Measurements from ENCODE around the gene USP34. TPM values are rescaled to one million over a fixed set of nuclear protein-coding genes. Genes with fewer than 3 reads are reported as not detected.

USP34 gene
- total and polyA plus RNA-seq, 5 donors from 2014 or later, result 16.6 to 197 (median 17.7) TPM

DNA sequence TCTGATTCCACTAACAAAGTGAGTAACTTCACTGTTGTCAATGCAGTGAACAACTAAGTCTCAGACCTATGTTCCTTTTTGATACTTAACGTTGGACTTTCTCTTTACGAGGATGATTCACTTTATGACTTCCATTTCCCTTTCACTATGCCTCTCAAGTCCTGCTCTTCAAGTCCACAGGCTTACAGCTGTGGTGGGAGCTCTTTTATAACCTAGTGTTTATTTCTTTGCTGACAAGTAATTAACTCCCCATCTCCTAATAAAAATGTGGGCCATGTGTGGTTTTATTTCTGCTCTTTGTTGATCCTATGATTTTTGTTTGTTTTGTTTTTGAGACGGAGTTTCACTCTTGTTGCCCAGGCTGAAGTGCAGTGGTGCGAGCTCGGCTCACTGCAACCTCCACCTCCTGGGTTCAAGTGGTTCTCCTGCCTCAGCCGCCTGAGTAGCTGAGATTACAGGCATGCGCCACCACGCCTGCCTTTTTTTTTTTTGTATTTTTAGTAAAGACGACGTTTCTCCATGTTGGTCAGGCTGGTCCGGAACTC is 142.1 kb downstream of the USP34 start:
- H3K36me3 Mint-ChIP-seq, result peaks cover 37% of the 10 kb centered on the region
- Histone ChIP-seq H3K27ac (ENCODE audit: insufficient read depth, low read length, poor library complexity, severe bottlenecking) (no peak overlapping the region), H3K9me3 (ENCODE audit: control insufficient read depth in 2 of 2, low read length in 2 of 2) (no peaks in the 10 kb centered on the region), H3K27me3 (ENCODE audit: control insufficient read depth, insufficient read depth, low read length) (no peaks in the 10 kb centered on the region), H3K36me3 (ENCODE audit: control insufficient read depth, insufficient read depth, low read length) (peaks cover 37% of the 10 kb centered on the region), H3K4me1 (ENCODE audit: control insufficient read depth, insufficient read depth, low read length, poor library complexity, severe bottlenecking) (peaks cover 12% of the 10 kb centered on the region), H3K4me3 (ENCODE audit: low read depth, low read length) (no peak overlapping the region)
- DNase-seq (peak in 1 of 3 donors; percentile 55), ATAC-seq (ENCODE audit: low read depth in 2 of 2) (peak in 1 of 2 donors; percentile 39)
- no peaks in the 10 kb centered on the region for H3K27me3 Mint-ChIP-seq
- peak overlapping the region in 2 of 3 donors; percentile 36 to 79 for H3K27ac Mint-ChIP-seq
- peaks cover 15 to 40% (median 23%) of the 10 kb centered on the region in 4 donors for H3K4me1 Mint-ChIP-seq
- H3K4me3 Mint-ChIP-seq, result peak overlapping the region in 1 of 4 donors; percentile 62
- no peaks in the 10 kb centered on the region for H3K9me3 Mint-ChIP-seq

DNA sequence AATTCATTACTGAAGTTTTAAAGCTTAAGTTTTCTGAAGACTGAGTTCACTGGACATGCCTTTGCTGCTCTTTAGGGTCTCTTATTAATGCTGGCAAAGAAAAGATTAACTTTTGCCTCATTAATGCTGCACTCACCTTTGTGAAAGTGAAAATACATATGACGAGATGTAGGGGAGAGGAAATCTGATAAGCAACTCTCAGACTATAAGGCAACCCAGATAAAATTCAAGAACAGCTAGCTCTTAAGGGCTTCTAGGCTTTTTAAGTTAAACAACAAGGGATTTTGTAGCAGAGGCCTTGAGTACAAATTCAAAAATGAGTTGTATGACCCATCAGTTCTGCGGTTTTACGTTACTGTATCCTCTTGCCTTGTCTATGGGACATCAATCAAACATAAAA is 143.7 kb downstream of the USP34 start:
- ATAC-seq (ENCODE audit: low read depth in 2 of 2) (peak; percentile 55 to 64), DNase-seq (peak in 2 of 3 donors; percentile 24 to 71)
- peak overlapping the region in 3 of 4 donors; percentile 27 to 56 (median 30) for H3K4me3 Mint-ChIP-seq
- Histone ChIP-seq H3K9me3 (ENCODE audit: control insufficient read depth in 2 of 2, low read length in 2 of 2) (no peaks in the 10 kb centered on the region), H3K27me3 (ENCODE audit: control insufficient read depth, insufficient read depth, low read length) (no peaks in the 10 kb centered on the region), H3K4me1 (ENCODE audit: control insufficient read depth, insufficient read depth, low read length, poor library complexity, severe bottlenecking) (peaks cover 12% of the 10 kb centered on the region), H3K36me3 (ENCODE audit: control insufficient read depth, insufficient read depth, low read length) (peaks cover 38% of the 10 kb centered on the region), H3K4me3 (ENCODE audit: low read depth, low read length) (peak overlapping the region; percentile 68), H3K27ac (ENCODE audit: insufficient read depth, low read length, poor library complexity, severe bottlenecking) (peak overlapping the region; percentile 64)
- H3K36me3 Mint-ChIP-seq, result peaks cover 38% of the 10 kb centered on the region
- H3K4me1 Mint-ChIP-seq, result peaks cover 8 to 40% (median 25%) of the 10 kb centered on the region in 4 donors
- H3K27ac Mint-ChIP-seq, result peak overlapping the region; percentile 77 to 86 (median 79)
- H3K9me3 Mint-ChIP-seq, result no peaks in the 10 kb centered on the region
- H3K27me3 Mint-ChIP-seq, result no peaks in the 10 kb centered on the region

DNA sequence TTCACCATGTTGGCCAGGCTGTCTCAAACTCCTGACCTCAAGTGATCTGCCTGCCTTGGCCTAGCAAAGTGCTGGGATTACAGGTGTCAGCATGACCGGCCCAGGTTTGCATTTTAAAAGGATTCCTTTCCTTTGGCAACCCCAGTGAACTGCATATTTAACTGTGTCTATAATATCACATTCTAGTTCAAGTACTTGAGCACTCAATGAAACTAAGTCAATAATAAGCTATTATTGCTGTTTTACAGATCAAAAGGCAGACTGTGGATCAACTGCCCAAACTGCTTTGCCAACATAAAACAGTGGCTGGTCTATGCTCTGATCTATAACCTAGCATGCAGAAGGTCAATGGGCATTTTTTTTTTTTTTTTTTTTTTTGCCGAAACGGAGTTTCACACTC is 144.5 kb downstream of the USP34 start:
- Mint-ChIP-seq H3K27ac (peak overlapping the region in 1 of 3 donors; percentile 64), H3K4me3 (no peak overlapping the region), H3K36me3 (peaks cover 41% of the 10 kb centered on the region), H3K9me3 (no peaks in the 10 kb centered on the region), H3K4me1 (peaks cover 8 to 40% (median 25%) of the 10 kb centered on the region in 4 donors), H3K27me3 (no peaks in the 10 kb centered on the region)
- no peaks in the 10 kb centered on the region for H3K27me3 ChIP-seq (ENCODE audit: control insufficient read depth, insufficient read depth, low read length)
- no peak overlapping the region for H3K27ac ChIP-seq (ENCODE audit: insufficient read depth, low read length, poor library complexity, severe bottlenecking)
- DNase-seq, result no peak
- H3K4me1 ChIP-seq (ENCODE audit: control insufficient read depth, insufficient read depth, low read length, poor library complexity, severe bottlenecking), result peaks cover 12% of the 10 kb centered on the region
- peaks cover 33% of the 10 kb centered on the region for H3K36me3 ChIP-seq (ENCODE audit: control insufficient read depth, insufficient read depth, low read length)
- no peak overlapping the region for H3K4me3 ChIP-seq (ENCODE audit: low read depth, low read length)
- ATAC-seq (ENCODE audit: low read depth in 2 of 2), result no peak
- H3K9me3 ChIP-seq (ENCODE audit: control insufficient read depth in 2 of 2, low read length in 2 of 2), result no peaks in the 10 kb centered on the region

- Mint-ChIP-seq H3K27ac (no peak overlapping the region), H3K36me3 (peaks cover 25% of the 10 kb centered on the region), H3K9me3 (no peaks in the 10 kb centered on the region), H3K4me3 (peak overlapping the region in 1 of 4 donors; percentile 54), H3K27me3 (no peaks in the 10 kb centered on the region), H3K4me1 (peaks cover 0 to 5% (median 0%) of the 10 kb centered on the region in 4 donors)
- H3K27me3 ChIP-seq (ENCODE audit: control insufficient read depth, insufficient read depth, low read length), result no peaks in the 10 kb centered on the region
- DNase-seq, result no peak
- H3K4me3 ChIP-seq (ENCODE audit: low read depth, low read length), result no peak overlapping the region
- H3K4me1 ChIP-seq (ENCODE audit: control insufficient read depth, insufficient read depth, low read length, poor library complexity, severe bottlenecking), result no peaks in the 10 kb centered on the region
- no peaks in the 10 kb centered on the region for H3K9me3 ChIP-seq (ENCODE audit: control insufficient read depth in 2 of 2, low read length in 2 of 2)
- H3K36me3 ChIP-seq (ENCODE audit: control insufficient read depth, insufficient read depth, low read length), result peaks cover 60% of the 10 kb centered on the region
- no peak overlapping the region for H3K27ac ChIP-seq (ENCODE audit: insufficient read depth, low read length, poor library complexity, severe bottlenecking)
- ATAC-seq (ENCODE audit: low read depth in 2 of 2), result no peak
Measured at GRCh38 chr2:61320181-61320580, 150.7 kb downstream of the USP34 start.

DNA sequence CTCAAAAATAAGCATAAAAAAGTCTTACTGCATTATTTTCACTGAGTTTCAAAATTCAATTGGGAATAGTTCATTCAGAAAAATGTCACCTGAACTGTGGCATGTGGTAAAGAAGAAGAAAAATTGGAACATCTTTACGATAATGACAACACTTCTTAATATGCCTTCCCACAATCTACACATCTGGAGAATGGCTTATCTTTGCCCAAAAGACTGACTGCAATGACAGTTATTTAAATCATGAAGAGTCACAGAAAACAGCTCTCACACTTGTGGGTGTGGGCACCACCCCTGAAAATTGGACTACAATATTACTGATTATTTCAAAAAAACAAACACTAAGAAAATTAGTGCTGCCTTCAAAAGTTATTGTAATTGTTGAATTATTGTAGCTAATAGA is 152.3 kb downstream of the USP34 start:
- peaks cover 0 to 5% (median 0%) of the 10 kb centered on the region in 4 donors for H3K4me1 Mint-ChIP-seq
- H3K9me3 Mint-ChIP-seq, result no peaks in the 10 kb centered on the region
- ATAC-seq (ENCODE audit: low read depth in 2 of 2) (no peak), DNase-seq (no peak)
- Histone ChIP-seq H3K27ac (ENCODE audit: insufficient read depth, low read length, poor library complexity, severe bottlenecking) (no peak overlapping the region), H3K4me1 (ENCODE audit: control insufficient read depth, insufficient read depth, low read length, poor library complexity, severe bottlenecking) (no peaks in the 10 kb centered on the region), H3K27me3 (ENCODE audit: control insufficient read depth, insufficient read depth, low read length) (no peaks in the 10 kb centered on the region), H3K4me3 (ENCODE audit: low read depth, low read length) (no peak overlapping the region), H3K9me3 (ENCODE audit: control insufficient read depth in 2 of 2, low read length in 2 of 2) (no peaks in the 10 kb centered on the region), H3K36me3 (ENCODE audit: control insufficient read depth, insufficient read depth, low read length) (peaks cover 62% of the 10 kb centered on the region)
- H3K4me3 Mint-ChIP-seq, result no peak overlapping the region
- H3K36me3 Mint-ChIP-seq, result peaks cover 24% of the 10 kb centered on the region
- H3K27ac Mint-ChIP-seq, result no peak overlapping the region
- no peaks in the 10 kb centered on the region for H3K27me3 Mint-ChIP-seq

DNA sequence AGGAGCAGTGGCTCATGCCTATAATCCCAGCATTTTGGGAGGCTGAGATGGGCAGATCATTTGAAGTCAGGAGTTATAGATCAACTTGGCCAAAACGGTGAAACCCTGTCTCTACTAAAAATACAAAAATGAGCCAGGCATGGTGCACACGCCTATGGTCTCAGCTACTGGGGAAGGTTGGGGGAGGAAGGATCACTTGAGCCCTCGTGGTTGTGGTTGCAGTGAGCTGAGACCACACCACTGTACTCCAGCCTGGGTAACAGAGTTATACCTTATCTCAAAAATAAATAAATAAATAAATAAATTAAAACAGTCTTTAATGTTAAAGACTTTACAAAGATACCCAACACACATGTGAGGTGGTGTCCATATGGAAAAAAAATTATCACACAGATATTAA is 174.9 kb downstream of the USP34 start:
- H3K4me1 Mint-ChIP-seq, result peaks cover 5 to 11% (median 6%) of the 10 kb centered on the region in 4 donors
- no peaks in the 10 kb centered on the region for H3K27me3 Mint-ChIP-seq
- no peak overlapping the region for H3K27ac ChIP-seq (ENCODE audit: insufficient read depth, low read length, poor library complexity, severe bottlenecking)
- H3K4me1 ChIP-seq (ENCODE audit: control insufficient read depth, insufficient read depth, low read length, poor library complexity, severe bottlenecking), result no peaks in the 10 kb centered on the region
- DNase-seq (no peak), ATAC-seq (ENCODE audit: low read depth in 2 of 2) (no peak)
- no peak overlapping the region for H3K4me3 ChIP-seq (ENCODE audit: low read depth, low read length)
- no peak overlapping the region for H3K4me3 Mint-ChIP-seq
- H3K9me3 Mint-ChIP-seq, result peaks cover 0 to 2% (median 0%) of the 10 kb centered on the region in 7 donors
- H3K36me3 ChIP-seq (ENCODE audit: control insufficient read depth, insufficient read depth, low read length), result peaks cover 72% of the 10 kb centered on the region
- H3K27ac Mint-ChIP-seq, result no peak overlapping the region
- no peaks in the 10 kb centered on the region for H3K9me3 ChIP-seq (ENCODE audit: control insufficient read depth in 2 of 2, low read length in 2 of 2)
- no peaks in the 10 kb centered on the region for H3K27me3 ChIP-seq (ENCODE audit: control insufficient read depth, insufficient read depth, low read length)
- H3K36me3 Mint-ChIP-seq, result peaks cover 54% of the 10 kb centered on the region

DNA sequence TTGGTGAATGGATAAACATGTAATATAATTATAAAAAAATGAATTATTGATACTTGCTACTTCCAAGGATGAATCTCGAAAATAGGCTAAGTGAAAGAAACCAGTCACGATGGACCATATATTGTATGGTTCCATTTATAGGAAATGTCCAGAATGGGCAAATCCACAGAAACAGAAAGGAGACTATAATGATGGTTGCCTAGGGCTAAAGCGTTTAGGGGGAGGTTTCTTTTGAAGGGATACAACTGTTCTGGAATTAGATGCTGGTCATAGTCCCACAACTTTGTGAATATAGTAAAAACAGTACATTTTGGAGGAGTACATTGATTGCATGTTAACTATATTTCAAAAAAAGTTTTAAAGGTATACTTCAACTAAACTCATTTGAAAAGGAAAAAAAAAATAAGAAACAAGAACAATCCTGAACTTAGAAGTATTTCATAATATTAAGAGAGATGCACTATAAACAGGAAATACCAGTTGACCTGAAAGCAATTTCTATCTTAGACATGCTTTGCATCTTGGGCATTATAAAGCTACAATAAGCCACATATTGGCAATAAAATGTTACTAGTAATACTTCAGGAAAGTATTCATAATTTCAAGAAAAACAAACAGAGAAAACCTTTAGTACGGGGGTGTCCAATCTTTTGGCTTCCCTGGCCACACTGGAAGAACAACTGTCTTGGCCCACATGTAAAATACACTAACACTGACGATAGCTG is 178.9 kb downstream of the USP34 start:
- Mint-ChIP-seq H3K9me3 (peaks cover 0 to 2% (median 0%) of the 10 kb centered on the region in 7 donors), H3K36me3 (peaks cover 52% of the 10 kb centered on the region), H3K27me3 (no peaks in the 10 kb centered on the region), H3K4me3 (no peak overlapping the region), H3K27ac (peak overlapping the region in 1 of 3 donors; percentile 80), H3K4me1 (peaks cover 11 to 21% (median 14%) of the 10 kb centered on the region in 4 donors)
- Histone ChIP-seq H3K4me1 (ENCODE audit: control insufficient read depth, insufficient read depth, low read length, poor library complexity, severe bottlenecking) (no peaks in the 10 kb centered on the region), H3K27me3 (ENCODE audit: control insufficient read depth, insufficient read depth, low read length) (no peaks in the 10 kb centered on the region), H3K9me3 (ENCODE audit: control insufficient read depth in 2 of 2, low read length in 2 of 2) (no peaks in the 10 kb centered on the region), H3K27ac (ENCODE audit: insufficient read depth, low read length, poor library complexity, severe bottlenecking) (no peak overlapping the region), H3K4me3 (ENCODE audit: low read depth, low read length) (no peak overlapping the region), H3K36me3 (ENCODE audit: control insufficient read depth, insufficient read depth, low read length) (peaks cover 83% of the 10 kb centered on the region)
- no peak for ATAC-seq (ENCODE audit: low read depth in 2 of 2)
- no peak for DNase-seq
